IPS DF 6.9 (cell line): ENCODE measurements around the gene LMOD3.

Source experiments
- DNase-seq: peaks from one replicate; pipeline ENCODE4 v3.0.0-alpha.2; 2013; ENCODE audit warnings: low read depth, low spot score
- H3K27ac ChIP-seq: one replicate; pipeline ENCODE4 v1.5.1; 2013; ENCODE audit warnings: low read length, control low read depth
- H3K27me3 ChIP-seq: 2 replicates; pipeline ENCODE4 v1.6.1; 2013; ENCODE audit warnings: mild to moderate bottlenecking, low read length; ENCODE audit not compliant: control insufficient read depth, insufficient read depth
- H3K36me3 ChIP-seq: 2 replicates; pipeline ENCODE4 v1.6.1; 2013; ENCODE audit warnings: low read length; ENCODE audit not compliant: control insufficient read depth, insufficient read depth
- H3K4me1 ChIP-seq: 2 replicates; pipeline ENCODE4 v1.6.1; 2013; ENCODE audit warnings: low read length; ENCODE audit not compliant: control insufficient read depth, insufficient read depth
- H3K4me3 ChIP-seq: 2 replicates; pipeline ENCODE4 v1.5.1; 2013; ENCODE audit warnings: mild to moderate bottlenecking, low read length
- H3K9me3 ChIP-seq: 2 replicates; pipeline ENCODE4 v1.6.1; 2013; ENCODE audit warnings: low read length, inconsistent platforms; ENCODE audit not compliant: control insufficient read depth, insufficient read depth
- WGBS: extraction: QIAGEN DNeasy Blood & Tissue Kit; methylation state at CpG from one replicate; pipeline ENCODE4 v1.1.7; 2013; ENCODE audit warnings: mixed read lengths, missing lambda C conversion rate; ENCODE audit not compliant: insufficient read length, insufficient coverage; 5-methylcytosine and 5-hydroxymethylcytosine counted together

LMOD3 gene

DNA sequence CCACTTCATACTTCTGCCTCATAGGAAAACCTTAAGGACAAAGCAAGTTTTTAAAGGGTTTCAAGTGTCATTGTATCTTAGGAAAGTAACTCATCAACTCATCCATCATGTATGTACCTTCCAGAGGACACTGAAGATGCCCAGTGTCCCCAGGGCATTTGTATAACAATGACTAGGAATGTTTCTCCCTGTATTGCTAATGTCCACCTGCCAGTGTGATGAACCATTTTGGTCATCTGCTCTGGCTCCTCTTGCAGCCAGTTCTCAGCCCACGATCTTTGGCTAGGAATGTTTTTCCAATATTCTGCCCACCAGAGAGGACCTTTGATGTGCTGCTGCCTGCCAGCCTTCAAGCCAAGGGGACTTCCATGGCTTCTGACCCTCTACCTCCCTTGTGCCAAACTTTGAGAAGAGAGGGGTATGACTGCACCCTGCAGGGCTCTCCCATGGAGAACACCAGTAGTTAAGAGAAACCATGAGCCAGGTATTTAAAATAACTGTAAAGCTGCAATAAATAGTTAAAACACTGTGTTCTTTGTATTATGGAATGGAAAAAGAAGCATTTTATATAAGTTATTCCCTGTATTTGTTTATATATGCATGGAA lies 11.4 kb downstream of the LMOD3 start:
- Histone ChIP-seq H3K36me3 (no peaks in the 10 kb centered on the region), H3K4me1 (peaks cover 3% of the 10 kb centered on the region; the same call in 1 of the 2 replicates), H3K27me3 (no peaks in the 10 kb centered on the region), H3K4me3 (no peak overlapping the region), H3K9me3 (no peaks in the 10 kb centered on the region), H3K27ac (no peak overlapping the region)
- no peak for DNase-seq
- WGBS = no CpG with 5 or more reads among the region's 1 CpG

GRCh38 chr3:69108811-69109210 lies 13.6 kb downstream of the LMOD3 start:
- DNase-seq = no peak
- peaks cover 3% of the 10 kb centered on the region; the same call in 1 of the 2 replicates for H3K4me1 ChIP-seq
- WGBS = no CpG with 5 or more reads among the region's 5 CpGs
- no peaks in the 10 kb centered on the region for H3K9me3 ChIP-seq
- peaks cover 4% of the 10 kb centered on the region; the same call in 1 of the 2 replicates for H3K36me3 ChIP-seq
- no peak overlapping the region for H3K27ac ChIP-seq
- no peak overlapping the region for H3K4me3 ChIP-seq
- no peaks in the 10 kb centered on the region for H3K27me3 ChIP-seq

DNA sequence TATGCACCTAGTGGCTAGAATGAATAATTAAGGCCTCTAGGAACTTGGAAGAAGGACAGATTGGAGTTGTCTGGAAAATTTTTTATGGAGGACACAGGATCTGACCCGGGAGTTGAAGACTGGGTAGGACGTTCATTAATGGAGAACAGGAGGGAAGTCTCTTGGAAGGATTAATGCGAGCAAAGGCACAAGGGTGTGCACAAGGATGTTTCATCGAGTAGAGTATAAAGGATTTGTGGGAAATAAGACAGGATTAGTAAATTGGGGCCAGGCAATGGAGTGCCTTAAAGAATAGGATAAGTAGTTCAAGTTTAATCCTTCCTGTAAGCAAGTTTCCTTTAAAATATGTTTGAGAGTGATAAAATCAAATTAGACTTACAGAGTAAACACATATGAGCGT lies 14.6 kb downstream of the LMOD3 start:
- H3K4me3 ChIP-seq = no peak overlapping the region
- no peak overlapping the region for H3K27ac ChIP-seq
- peaks cover 3% of the 10 kb centered on the region; the same call in 1 of the 2 replicates for H3K4me1 ChIP-seq
- no peak for DNase-seq
- H3K9me3 ChIP-seq = no peaks in the 10 kb centered on the region
- H3K27me3 ChIP-seq = no peaks in the 10 kb centered on the region
- WGBS = no CpG with 5 or more reads among the region's 5 CpGs
- peaks cover 4% of the 10 kb centered on the region; the same call in 1 of the 2 replicates for H3K36me3 ChIP-seq

DNA sequence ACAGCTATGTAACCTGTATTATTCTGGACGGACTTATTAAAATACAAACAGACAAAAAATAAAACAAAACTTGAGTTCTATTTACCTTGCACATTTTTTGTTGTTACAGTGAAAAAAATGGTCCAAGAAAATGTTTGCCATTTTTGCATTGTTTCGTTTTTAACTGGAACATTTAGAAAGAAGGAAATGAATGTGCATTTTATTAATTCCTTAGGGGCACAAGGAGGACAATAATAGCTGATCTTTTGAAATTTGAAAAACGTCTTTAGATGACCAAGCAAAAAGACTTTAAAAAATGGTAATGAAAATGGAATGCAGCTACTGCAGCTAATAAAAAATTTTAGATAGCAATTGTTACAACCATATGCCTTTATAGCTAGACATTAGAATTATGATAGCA lies 17.1 kb downstream of the LMOD3 start:
- H3K27ac ChIP-seq = no peak overlapping the region
- no peaks in the 10 kb centered on the region for H3K27me3 ChIP-seq
- H3K4me1 ChIP-seq = no peaks in the 10 kb centered on the region
- no peak overlapping the region for H3K4me3 ChIP-seq
- WGBS = no CpG with 5 or more reads among the region's 3 CpGs
- no peak for DNase-seq
- H3K36me3 ChIP-seq = peaks cover 4% of the 10 kb centered on the region; the same call in 1 of the 2 replicates
- H3K9me3 ChIP-seq = no peaks in the 10 kb centered on the region

- Histone ChIP-seq H3K4me1 (no peaks in the 10 kb centered on the region), H3K9me3 (no peaks in the 10 kb centered on the region), H3K36me3 (peaks cover 4% of the 10 kb centered on the region; the same call in 1 of the 2 replicates), H3K27me3 (no peaks in the 10 kb centered on the region), H3K4me3 (no peak overlapping the region), H3K27ac (no peak overlapping the region)
- no CpG with 5 or more reads among the region's 8 CpGs for WGBS
- no peak for DNase-seq
Observed at GRCh38 chr3:69104586-69104985, 17.8 kb downstream of the LMOD3 start.

GRCh38 chr3:69103123-69103522 lies 19.3 kb downstream of the LMOD3 start:
- DNase-seq = no peak
- peaks cover 4% of the 10 kb centered on the region; the same call in 1 of the 2 replicates for H3K36me3 ChIP-seq
- WGBS = no CpG with 5 or more reads among the region's 3 CpGs
- H3K9me3 ChIP-seq = no peaks in the 10 kb centered on the region
- no peak overlapping the region for H3K4me3 ChIP-seq
- H3K27me3 ChIP-seq = no peaks in the 10 kb centered on the region
- H3K27ac ChIP-seq = no peak overlapping the region
- H3K4me1 ChIP-seq = no peaks in the 10 kb centered on the region

DNA sequence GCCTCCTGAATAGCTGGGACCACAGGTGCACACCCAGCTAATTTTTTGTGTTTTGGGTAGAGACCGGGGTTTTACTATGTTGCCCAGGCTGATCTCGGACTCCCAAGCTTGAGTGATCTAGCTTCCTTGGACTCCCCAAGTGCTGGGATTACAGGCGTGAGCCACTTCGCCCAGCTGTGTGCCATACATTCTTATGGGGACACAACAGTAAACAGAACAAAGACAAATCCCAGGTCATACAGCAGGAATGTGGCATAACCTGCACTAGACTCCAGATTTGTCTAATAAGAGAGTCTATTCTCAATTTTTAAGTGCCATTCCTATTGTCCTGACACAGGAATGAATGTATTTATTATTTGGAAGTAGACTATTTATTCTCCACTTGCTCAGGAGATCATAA lies 20.0 kb downstream of the LMOD3 start:
- H3K4me3 ChIP-seq = no peak overlapping the region

DNA sequence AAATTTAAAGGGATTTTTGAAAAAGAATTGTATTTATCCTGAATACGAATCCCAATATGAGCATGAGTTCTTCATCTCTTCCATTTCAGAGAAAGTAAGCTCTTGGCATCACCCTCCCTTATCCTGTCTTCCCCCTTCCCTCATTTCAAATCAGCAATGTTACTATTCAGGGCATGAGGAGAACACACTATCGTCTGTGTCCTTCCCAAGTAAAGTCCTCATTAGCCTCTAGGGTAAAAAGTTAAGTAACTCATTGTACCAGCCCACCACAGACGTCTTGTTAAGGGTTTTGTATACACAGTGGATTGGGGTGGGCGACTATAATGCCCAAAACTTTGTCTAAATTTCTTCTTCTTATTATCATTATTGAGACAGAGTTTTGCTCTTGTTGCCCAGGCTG lies 22.8 kb downstream of the LMOD3 start:
- no peaks in the 10 kb centered on the region for H3K4me1 ChIP-seq
- H3K4me3 ChIP-seq = no peak overlapping the region
- DNase-seq = no peak
- H3K27me3 ChIP-seq = no peaks in the 10 kb centered on the region
- WGBS = no CpG with 5 or more reads among the region's 4 CpGs
- no peaks in the 10 kb centered on the region for H3K9me3 ChIP-seq
- no peak overlapping the region for H3K27ac ChIP-seq
- peaks cover 3% of the 10 kb centered on the region; the same call in 1 of the 2 replicates for H3K36me3 ChIP-seq

More for the DNA sequence above, 20.0 kb downstream of the LMOD3 start:
- no CpG with 5 or more reads among the region's 4 CpGs for WGBS
- Histone ChIP-seq H3K36me3 (peaks cover 4% of the 10 kb centered on the region; the same call in 1 of the 2 replicates), H3K27ac (no peak overlapping the region), H3K9me3 (no peaks in the 10 kb centered on the region), H3K4me1 (no peaks in the 10 kb centered on the region), H3K27me3 (no peaks in the 10 kb centered on the region)
- DNase-seq = no peak

GRCh38 chr3:69097407-69098086 lies 24.8 kb downstream of the LMOD3 start:
- H3K4me3 ChIP-seq = no peak overlapping the region
- H3K9me3 ChIP-seq = no peaks in the 10 kb centered on the region
- 0 out of 2 replicates have a peak, but pooled peaks cover 1% of the 10 kb centered on the region for H3K4me1 ChIP-seq
- no peak overlapping the region for H3K27ac ChIP-seq
- no CpG with 5 or more reads among the region's 9 CpGs for WGBS
- DNase-seq = no peak
- H3K36me3 ChIP-seq = no peaks in the 10 kb centered on the region; the same call in 1 of the 2 replicates
- H3K27me3 ChIP-seq = no peaks in the 10 kb centered on the region

DNA sequence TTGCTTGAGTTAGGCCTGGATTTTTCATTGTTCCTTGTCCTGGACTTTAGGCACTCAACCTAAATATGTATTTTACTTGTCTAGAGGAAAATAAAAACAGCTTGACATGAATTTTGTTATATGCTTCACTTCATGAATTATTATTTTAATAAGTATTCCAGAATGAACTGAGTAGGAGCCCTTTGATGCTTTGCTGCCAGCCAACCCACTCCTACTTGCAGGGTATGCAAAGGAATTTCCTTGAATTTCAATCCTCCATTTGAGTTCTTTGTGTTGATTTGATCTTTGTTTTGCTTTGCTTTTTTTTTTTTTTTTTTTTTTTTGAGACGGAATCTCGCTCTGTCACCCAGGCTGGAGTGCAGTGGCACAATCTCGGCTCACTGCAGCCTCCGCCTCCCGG lies 26.1 kb downstream of the LMOD3 start:
- H3K27ac ChIP-seq = no peak overlapping the region
- no peaks in the 10 kb centered on the region for H3K9me3 ChIP-seq
- no peak overlapping the region for H3K4me3 ChIP-seq
- no CpG with 5 or more reads among the region's 5 CpGs for WGBS
- DNase-seq = no peak
- 0 out of 2 replicates have a peak, but pooled peaks cover 1% of the 10 kb centered on the region for H3K4me1 ChIP-seq
- H3K36me3 ChIP-seq = no peaks in the 10 kb centered on the region
- H3K27me3 ChIP-seq = no peaks in the 10 kb centered on the region
